HepG2 (cell line): ENCODE measurements around the gene MACROH2A1. TPM values are rescaled to one million over a fixed set of nuclear protein-coding genes. Genes with fewer than 3 reads are reported as not detected.

Experiments
- ATAC-seq: fragments of 200-7000 bp; cut with Tn5 transposase; 3 replicates; pipeline ENCODE4 v1.9.1; 2020; ENCODE audit warnings: mild to moderate bottlenecking, moderate library complexity
- BruUV-seq: library from RNA; stranded (reverse); fragments of 400-500 nt; replicated peaks from 2 replicates; lab custom pipeline; 2021; lab: Mats Ljungman, UMichigan
- CTCF ChIA-PET: fragments of 300-600 bp; formaldehyde crosslinking; extraction: SDS; loops from one replicate; lab custom pipeline; 2021; ENCODE audit warnings: low total read pairs, inconsistent platforms, low intra/inter-chr PET ratio; lab: Yijun Ruan, JAX
- POLR2A ChIA-PET: fragments of 350-600 bp; sonication (Branson Sonifier 250); formaldehyde crosslinking; loops from one replicate; lab custom pipeline; 2020; ENCODE audit warnings: antibody characterized with exemption, inconsistent platforms; lab: Yijun Ruan, JAX
- DNase-seq: peaks from one replicate; pipeline ENCODE4 v3.0.0-alpha.2; 2015; ENCODE audit warnings: low spot score
- FAIRE-seq: peaks from 3 replicates; lab custom pipeline; 2011; peaks lifted over from hg19 to GRCh38; lab: Jason Lieb, UNC
- H2AFZ ChIP-seq: one replicate; pipeline ENCODE4 v1.6.1; 2011; ENCODE audit warnings: low read length, inconsistent platforms
- H3K27ac ChIP-seq: fragments of 300-600 bp; 3 replicates; pipeline ENCODE4 v1.8.0; 2011; ENCODE audit warnings: mixed run types, mild to moderate bottlenecking, mixed read lengths, low read length, inconsistent platforms; ENCODE audit not compliant: insufficient read depth; ENCODE audit errors: extremely low read length
- H3K27me3 ChIP-seq, 2 experiments: fragments of 200-600 bp in 1 of 2; 2 replicates in 1 of 2; 3 replicates in 1 of 2; pipeline versions ENCODE4 v1.6.0 to v1.8.0; 2011; ENCODE audit warnings: low read length in 2 of 2, mild to moderate bottlenecking in 2 of 2, moderate library complexity in 2 of 2, inconsistent platforms in 1 of 2; ENCODE audit not compliant: insufficient read depth in 2 of 2, control insufficient read depth in 1 of 2
- H3K36me3 ChIP-seq, 2 experiments: fragments of 200-600 bp in 1 of 2; replicated peaks in 1 of 2; 2 replicates in 1 of 2; 3 replicates in 1 of 2; pipeline versions ENCODE4 v1.5.1 to v1.8.0; 2011; ENCODE audit warnings: low read length in 2 of 2, inconsistent platforms in 1 of 2; ENCODE audit not compliant: insufficient read depth in 2 of 2, control insufficient read depth in 1 of 2
- H3K4me1 ChIP-seq: 2 replicates; pipeline ENCODE4 v1.5.1; 2012; ENCODE audit warnings: low read length, inconsistent platforms; ENCODE audit not compliant: insufficient read depth
- H3K4me2 ChIP-seq: 2 replicates; pipeline ENCODE4 v1.6.0; 2011; ENCODE audit warnings: low read depth, low read length, inconsistent platforms
- H3K4me3 ChIP-seq, 3 experiments: fragments of 200-600 bp in 1 of 3; sonication (generic), shearing (Covaris generic) in 1 of 3; replicated peaks in 1 of 3; 2 replicates each; pipeline ENCODE4 v1.5.1; 2011 to 2016; ENCODE audit warnings: low read length in 3 of 3, inconsistent platforms in 2 of 3, low read depth in 2 of 3, mild to moderate bottlenecking in 2 of 3, control low read depth in 1 of 3, mixed read lengths in 1 of 3; ENCODE audit not compliant: insufficient read depth in 1 of 3
- H3K79me2 ChIP-seq: one replicate; pipeline ENCODE4 v1.6.1; 2011; ENCODE audit warnings: low read length, inconsistent platforms; ENCODE audit not compliant: insufficient read depth
- H3K9ac ChIP-seq: 2 replicates; pipeline ENCODE4 v1.6.0; 2011; ENCODE audit warnings: mild to moderate bottlenecking, low read depth, low read length, inconsistent platforms; ENCODE audit not compliant: insufficient read depth
- H3K9me3 ChIP-seq: 2 replicates; pipeline ENCODE4 v1.5.1; 2012; ENCODE audit warnings: mild to moderate bottlenecking, low read length
- H4K20me1 ChIP-seq: 2 replicates; pipeline ENCODE4 v1.6.0; 2011; ENCODE audit warnings: inconsistent platforms, mild to moderate bottlenecking, low read length, moderate library complexity; ENCODE audit not compliant: insufficient read depth
- ARNTL ChIP-seq: sonication (generic); formaldehyde crosslinking; IDR thresholded peaks from 2 replicates; pipeline ENCODE4 v1.4.0; 2020; ENCODE audit warnings: mild to moderate bottlenecking, missing genetic modification reagents
- FOXA3 ChIP-seq: IDR thresholded peaks from 2 replicates; pipeline ENCODE4 v1.6.1; 2016; ENCODE audit warnings: missing genetic modification reagents, missing compliant biosample characterization
- GATAD1 ChIP-seq: IDR thresholded peaks from 2 replicates; pipeline ENCODE4 v1.6.1; 2016; ENCODE audit warnings: missing genetic modification reagents, missing compliant biosample characterization
- GPN1 ChIP-seq: sonication (generic); formaldehyde crosslinking; IDR thresholded peaks from 2 replicates; pipeline ENCODE4 v1.5.1; 2020; ENCODE audit warnings: missing genetic modification reagents, borderline replicate concordance
- MLLT10 ChIP-seq: sonication (generic); formaldehyde crosslinking; IDR thresholded peaks from 2 replicates; pipeline ENCODE4 v1.4.0; 2020; ENCODE audit warnings: missing genetic modification reagents
- MTA3 ChIP-seq: sonication (generic); formaldehyde crosslinking; IDR thresholded peaks from 2 replicates; pipeline ENCODE4 v1.4.0; 2020; ENCODE audit warnings: missing genetic modification reagents
- NR3C1 ChIP-seq: sonication (generic); formaldehyde crosslinking; IDR thresholded peaks from 2 replicates; pipeline ENCODE4 v1.4.0; 2020; ENCODE audit warnings: missing genetic modification reagents
- SMC3 ChIP-seq: IDR thresholded peaks from 2 replicates; pipeline ENCODE4 v1.6.1; 2011; ENCODE audit warnings: low read length, improper control_type of control experiment
- ZFP36L1 ChIP-seq: sonication (generic); formaldehyde crosslinking; IDR thresholded peaks from 2 replicates; pipeline ENCODE4 v1.8.0; 2022; ENCODE audit warnings: mild to moderate bottlenecking, missing genetic modification reagents, moderate library complexity
- ZFY ChIP-seq: sonication (generic); formaldehyde crosslinking; IDR thresholded peaks from 2 replicates; pipeline ENCODE4 v1.4.0; 2020; ENCODE audit warnings: missing genetic modification reagents
- ZNF20 ChIP-seq: sonication (generic); formaldehyde crosslinking; IDR thresholded peaks from 2 replicates; pipeline ENCODE4 v1.4.0; 2020; ENCODE audit warnings: mild to moderate bottlenecking, moderate library complexity, missing genetic modification reagents
- ZNF296 ChIP-seq: sonication (generic); formaldehyde crosslinking; conservative IDR thresholded peaks from 2 replicates; pipeline ENCODE4 v1.5.0; 2020; ENCODE audit warnings: mild to moderate bottlenecking, missing genetic modification reagents
- ZNF333 ChIP-seq: sonication (generic); formaldehyde crosslinking; IDR thresholded peaks from 2 replicates; pipeline ENCODE4 v1.4.0; 2020; ENCODE audit warnings: mild to moderate bottlenecking, missing genetic modification reagents, borderline replicate concordance
- ZNF556 ChIP-seq: sonication (generic); formaldehyde crosslinking; IDR thresholded peaks from 2 replicates; pipeline ENCODE4 v1.4.0; 2020; ENCODE audit warnings: mild to moderate bottlenecking, missing genetic modification reagents, borderline replicate concordance
- ZNF788 ChIP-seq: sonication (generic); formaldehyde crosslinking; IDR thresholded peaks from 2 replicates; pipeline ENCODE4 v1.5.0; 2020; ENCODE audit warnings: mild to moderate bottlenecking, missing genetic modification reagents, borderline replicate concordance
- WGBS: methylation state at CpG from one replicate; pipeline ENCODE4 v1.1.6; 2017; ENCODE audit warnings: low lambda C conversion rate; 5-methylcytosine and 5-hydroxymethylcytosine counted together
- in situ Hi-C: cut with HindIII; loops from 2 replicates; pipeline ENCODE4 v1.10.0; 2017; ENCODE audit warnings: low pct_unique_long_range_greater_than_20kb; ENCODE audit not compliant: extremely low pct_ligation_motif_present
- intact Hi-C: fragments of 100-400 bp; cut with micrococcal nuclease; formaldehyde crosslinking; loops from one replicate; pipeline ENCODE4 v1.10.0; 2022; ENCODE audit not compliant: unreplicated experiment
- polyA plus RNA-seq, 8 experiments: library from polyadenylated mRNA; depleted of rRNA in 3 of 8; stranded (reverse) in 7 of 8; unstranded in 1 of 8; fragments of >200 nt; fragmentation: Illumina TruSeq in 4 of 8; extraction: Trizol in 4 of 8; gene quantifications; 2 replicates each; pipeline versions ENCODE4 v1.2.1 to v1.2.3, GENCODE V29; 2011 to 2016; ENCODE audit warnings: low read depth in 4 of 8, missing spikeins in 1 of 8, mixed read lengths in 1 of 8; ENCODE audit not compliant: insufficient read depth in 1 of 8
- total RNA-seq, 5 experiments: library from RNA; depleted of rRNA; stranded (reverse); fragments of >200 nt; fragmentation: Illumina TruSeq; extraction: Trizol; gene quantifications; 2 replicates each; pipeline ENCODE4 v1.2.3, GENCODE V29; 2016; ENCODE audit warnings: low read depth in 1 of 5
- TF ChIP-seq, protein P1 (sequence below): sonication (generic); formaldehyde crosslinking; conservative IDR thresholded peaks from 2 replicates; pipeline ENCODE4 v1.4.0; 2020; ENCODE audit warnings: missing genetic modification reagents
- TF ChIP-seq, protein P2 (sequence below): sonication (generic); formaldehyde crosslinking; IDR thresholded peaks from 2 replicates; pipeline ENCODE4 v1.5.0; 2020; ENCODE audit warnings: missing genetic modification reagents, mild to moderate bottlenecking, borderline replicate concordance

MACROH2A1 gene
- total and polyA plus RNA-seq, 2 of the 13 experiments (the other 11 are each of a cell fraction or from before 2014, with no cell fraction given): 69.1 to 158 TPM

DNA sequence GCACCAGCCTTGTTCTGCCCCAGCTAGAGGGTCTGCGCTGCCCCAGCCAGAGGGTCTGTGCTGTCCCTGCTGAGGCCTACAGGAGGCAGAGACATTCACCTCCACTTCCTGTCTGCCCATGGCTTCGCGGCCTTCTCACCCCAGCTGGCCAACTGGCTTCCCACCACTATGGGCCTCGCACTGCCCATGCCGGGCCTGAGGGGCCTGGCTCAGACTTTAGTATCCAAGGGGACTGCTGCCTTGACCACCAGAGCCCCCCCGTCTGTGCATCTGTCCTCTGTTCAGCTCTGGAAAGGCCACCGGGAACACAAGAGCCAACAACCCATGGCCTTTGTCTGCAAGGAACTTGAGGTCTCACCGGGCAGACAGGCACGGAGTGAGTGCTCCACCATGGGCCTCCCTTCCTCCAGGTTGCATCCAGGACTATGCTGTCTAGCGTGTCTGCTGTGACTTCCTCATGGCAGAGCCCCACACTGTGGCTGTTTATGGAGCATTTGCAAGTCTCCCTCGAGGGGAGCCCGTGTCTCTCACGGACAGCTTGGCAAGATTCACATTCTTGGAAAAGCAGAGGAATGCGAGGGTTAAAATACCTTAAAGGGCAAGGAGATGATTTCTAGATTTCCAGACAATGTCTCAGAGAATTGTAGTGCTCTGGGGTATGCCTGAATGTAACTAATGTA is 46.4 kb upstream of the MACROH2A1 start:
- 48% methylated on average over 10 of the region's 14 CpGs for WGBS

More for the DNA sequence above, 46.4 kb upstream of the MACROH2A1 start:
- FAIRE-seq (no peak), DNase-seq (no peak), ATAC-seq (no peak; the same call in 2 of the 3 replicates)
- in situ Hi-C loops: no loop called here
- Histone ChIP-seq H2AFZ (no peak overlapping the region), H3K4me3 (no peak overlapping the region), H3K27me3 (peaks cover 6 to 64% of the 10 kb centered on the region in 2 experiments; a peak in 4 of 5 replicates), H3K27ac (no peak overlapping the region), H4K20me1 (no peaks in the 10 kb centered on the region), H3K9me3 (no peaks in the 10 kb centered on the region), H3K36me3 (no peaks in the 10 kb centered on the region), H3K9ac (no peak overlapping the region)
- POLR2A ChIA-PET: no interaction called here
- intact Hi-C loops: no loop called here
- no TSS peak for BruUV-seq
- CTCF ChIA-PET: no interaction called here
- TF ChIP-seq, protein P1, sequence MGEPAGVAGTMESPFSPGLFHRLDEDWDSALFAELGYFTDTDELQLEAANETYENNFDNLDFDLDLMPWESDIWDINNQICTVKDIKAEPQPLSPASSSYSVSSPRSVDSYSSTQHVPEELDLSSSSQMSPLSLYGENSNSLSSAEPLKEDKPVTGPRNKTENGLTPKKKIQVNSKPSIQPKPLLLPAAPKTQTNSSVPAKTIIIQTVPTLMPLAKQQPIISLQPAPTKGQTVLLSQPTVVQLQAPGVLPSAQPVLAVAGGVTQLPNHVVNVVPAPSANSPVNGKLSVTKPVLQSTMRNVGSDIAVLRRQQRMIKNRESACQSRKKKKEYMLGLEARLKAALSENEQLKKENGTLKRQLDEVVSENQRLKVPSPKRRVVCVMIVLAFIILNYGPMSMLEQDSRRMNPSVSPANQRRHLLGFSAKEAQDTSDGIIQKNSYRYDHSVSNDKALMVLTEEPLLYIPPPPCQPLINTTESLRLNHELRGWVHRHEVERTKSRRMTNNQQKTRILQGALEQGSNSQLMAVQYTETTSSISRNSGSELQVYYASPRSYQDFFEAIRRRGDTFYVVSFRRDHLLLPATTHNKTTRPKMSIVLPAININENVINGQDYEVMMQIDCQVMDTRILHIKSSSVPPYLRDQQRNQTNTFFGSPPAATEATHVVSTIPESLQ (CRISPR knock-in tag): no peak
- no peak for TF ChIP-seq ZNF788 (CRISPR knock-in tag)
- no peak for TF ChIP-seq GPN1 (CRISPR knock-in tag)
- no peak for TF ChIP-seq SMC3
- no peak for TF ChIP-seq ZFY (CRISPR knock-in tag)
- TF ChIP-seq MTA3 (CRISPR knock-in tag): no peak
- no peak for TF ChIP-seq MLLT10 (CRISPR knock-in tag)
- no peak for TF ChIP-seq ZNF556
- no peak for TF ChIP-seq ZNF333 (CRISPR knock-in tag)
- no peak for TF ChIP-seq ZNF296 (CRISPR knock-in tag)
- no peak for TF ChIP-seq GATAD1 (CRISPR knock-in tag)
- no peak for TF ChIP-seq FOXA3
- no peak for TF ChIP-seq ZNF20 (CRISPR knock-in tag)
- TF ChIP-seq NR3C1 (CRISPR knock-in tag): no peak
- no peak for TF ChIP-seq ZFP36L1 (CRISPR knock-in tag)
- TF ChIP-seq ARNTL (CRISPR knock-in tag): no peak
- TF ChIP-seq, protein P2, sequence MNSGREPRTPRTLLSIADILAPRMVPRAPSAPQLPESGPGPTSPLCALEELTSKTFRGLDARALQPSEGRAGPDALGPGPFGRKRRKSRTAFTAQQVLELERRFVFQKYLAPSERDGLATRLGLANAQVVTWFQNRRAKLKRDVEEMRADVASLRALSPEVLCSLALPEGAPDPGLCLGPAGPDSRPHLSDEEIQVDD (CRISPR knock-in tag): no peak
- TF ChIP-seq, all 625 proteins: peak for 0
- Histone ChIP-seq H3K79me2 (no peaks in the 10 kb centered on the region), H3K4me1 (no peaks in the 10 kb centered on the region), H3K4me2 (no peak overlapping the region)
